Fibroblast of peridontal ligament (primary cell): ENCODE measurements around the gene MRPL38.
"Not testable (repeated sequence)": the region's sequence is repeated elsewhere in the genome, so short reads cannot be mapped to it uniquely, and the experiment has no call there.

Experiments
- DNase-seq: peaks from one replicate; pipeline ENCODE4 v3.0.0-alpha.2; 2010; ENCODE audit errors: extremely low read depth

The MRPL38 gene

GRCh38 chr17:75876190-75876937, 28.3 kb downstream of the MRPL38 start:
- no peak for DNase-seq

- no peak for DNase-seq
Observed at GRCh38 chr17:75875940-75876189, 28.8 kb downstream of the MRPL38 start.

GRCh38 chr17:75875182-75875939, 29.3 kb downstream of the MRPL38 start:
- no peak for DNase-seq

GRCh38 chr17:75874323-75875181, 30.1 kb downstream of the MRPL38 start:
- DNase-seq = no peak

- no peak for DNase-seq
Observed at GRCh38 chr17:75873587-75874322, 30.9 kb downstream of the MRPL38 start.

DNA sequence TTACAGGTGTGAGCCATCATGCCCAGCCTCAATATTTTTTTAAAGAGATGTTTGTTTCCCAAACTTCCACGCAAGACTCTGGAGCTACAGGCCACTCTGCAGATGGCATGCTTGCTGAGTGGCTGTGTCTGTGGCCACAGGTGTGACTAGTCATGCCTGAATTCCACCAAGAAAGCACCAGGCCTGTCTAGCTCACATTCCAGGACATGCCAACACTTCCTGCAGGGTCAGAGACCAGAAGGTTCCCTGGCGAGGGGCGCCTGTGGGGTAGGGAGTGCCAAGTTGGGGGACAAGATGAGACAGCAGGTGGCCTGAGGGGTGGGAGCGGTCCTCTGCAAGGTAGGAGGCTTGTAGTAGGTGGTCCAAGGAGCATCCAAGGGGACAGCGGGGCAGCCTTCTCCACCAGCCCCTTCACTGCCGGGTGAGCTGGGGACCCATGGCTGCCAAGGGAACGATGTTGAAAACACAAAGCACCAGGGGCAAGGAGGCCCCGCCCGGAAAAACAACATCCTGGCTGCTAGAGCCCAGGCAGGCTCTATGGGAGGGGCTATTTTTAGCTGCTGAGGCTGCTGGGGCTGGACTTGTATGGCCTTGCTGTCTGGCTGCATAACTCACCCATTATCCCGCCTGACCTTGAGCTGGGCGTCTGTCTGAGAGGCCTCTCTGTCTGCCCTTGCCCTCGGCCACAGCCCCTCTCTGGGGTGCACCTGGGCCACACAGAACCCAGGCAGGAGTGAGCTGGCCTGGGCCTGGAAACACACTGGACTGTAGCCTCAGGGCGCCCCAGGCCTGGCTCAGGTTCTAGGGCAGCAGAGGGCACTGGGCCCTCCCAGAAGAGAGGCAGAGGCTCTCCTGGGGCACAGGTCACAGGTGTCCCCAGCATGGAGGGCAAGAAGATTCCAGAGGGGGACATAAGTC, 32.0 kb downstream of the MRPL38 start:
- DNase-seq = peak; percentile 71

DNA sequence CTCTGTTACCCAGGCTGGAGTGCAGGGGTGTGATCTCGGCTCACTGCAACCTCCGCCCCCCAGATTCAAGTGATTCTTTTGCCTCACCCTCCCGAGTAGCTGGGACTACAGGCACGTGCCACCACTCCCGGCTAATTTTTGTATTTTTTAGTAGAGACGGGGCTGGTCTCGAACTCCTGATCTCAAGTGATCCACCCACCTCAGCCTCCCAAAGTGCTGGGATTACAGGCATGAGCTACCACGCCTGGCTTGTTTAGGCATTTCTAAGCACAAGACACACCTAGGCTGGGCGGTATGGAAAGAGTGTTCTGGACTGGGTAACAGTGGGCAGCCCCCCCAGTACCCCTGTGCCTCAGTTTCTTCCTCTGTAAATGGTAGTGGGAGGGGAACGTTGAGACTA, 34.5 kb downstream of the MRPL38 start:
- DNase-seq = not testable (repeated sequence)

- peak; percentile 84 for DNase-seq
Observed at GRCh38 chr17:75869282-75870141, 35.2 kb downstream of the MRPL38 start.

GRCh38 chr17:75868730-75869281, 35.9 kb downstream of the MRPL38 start:
- not testable (repeated sequence) for DNase-seq

- DNase-seq = not testable (repeated sequence)
Observed at GRCh38 chr17:75865404-75866188, 39.1 kb downstream of the MRPL38 start.

DNA sequence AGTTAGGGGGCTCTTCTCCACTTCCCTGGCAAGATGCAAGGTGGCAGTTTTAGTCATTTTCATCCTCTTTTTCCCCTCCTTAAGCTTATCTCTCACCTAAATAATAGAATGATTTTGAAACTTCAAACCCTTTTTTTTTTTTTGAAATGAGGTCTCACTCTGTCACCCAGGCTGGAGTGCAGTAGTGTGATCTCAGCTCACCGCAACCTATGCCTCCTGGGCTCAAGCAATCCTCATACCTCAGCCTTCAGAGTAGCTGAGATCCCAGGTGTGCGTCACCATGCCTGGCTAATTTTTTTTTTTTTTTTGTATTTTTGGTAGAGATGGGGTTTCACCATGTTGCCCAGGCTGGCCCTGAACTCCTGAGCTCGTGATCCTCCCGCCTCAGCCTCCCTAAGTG, 39.8 kb downstream of the MRPL38 start:
- not testable (repeated sequence) for DNase-seq

DNA sequence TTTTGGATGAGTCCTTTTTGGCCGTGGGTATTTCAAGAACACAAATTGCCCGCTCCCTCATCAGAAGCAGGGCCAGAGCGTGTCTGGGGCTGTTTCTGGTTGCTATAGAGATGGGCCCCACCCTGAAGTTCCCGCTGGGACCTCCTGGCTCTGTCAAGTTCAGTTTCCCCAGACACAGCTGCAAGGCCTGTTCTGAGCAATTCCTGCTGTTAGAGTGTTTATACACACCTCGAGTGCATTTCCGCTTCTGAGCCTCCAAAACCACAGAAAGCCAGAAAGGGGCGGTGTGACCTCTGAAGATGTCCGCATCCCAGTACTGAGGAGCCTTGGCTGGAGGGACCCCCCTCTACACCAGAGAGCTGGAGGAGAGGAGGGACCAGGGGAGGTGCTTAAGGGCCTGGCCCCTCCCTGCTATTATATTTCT, 40.2 kb downstream of the MRPL38 start:
- DNase-seq = peak; percentile 84

- no peak for DNase-seq
Observed at GRCh38 chr17:75861927-75862317, 42.8 kb downstream of the MRPL38 start.

- not testable (repeated sequence) for DNase-seq
Observed at GRCh38 chr17:75859358-75859757, 45.3 kb downstream of the MRPL38 start.

GRCh38 chr17:75856062-75856756, 48.5 kb downstream of the MRPL38 start:
- DNase-seq = no peak

GRCh38 chr17:75855310-75856061, 49.2 kb downstream of the MRPL38 start, which contains the start of gene WBP2:
WBP2 (minus strand) TSS chr17:75855335; CDS start chr17:75855297, 38 bp downstream.
- DNase-seq = peak; percentile 100

- DNase-seq = no peak
Observed at GRCh38 chr17:75854881-75855309, 49.8 kb downstream of the MRPL38 start.
